ENCODE results near the gene RAB1B.

GRCh38 chr11:66311470-66311964 lies 43.1 kb downstream of the RAB1B start:
- TF ChIP-seq POLR2AphosphoS5 (IDR thresholded peaks at IDR 0.05; ENCODE audit: low read depth, low read length) (no peak), FOXP2 (optimal IDR thresholded peaks at IDR 0.05; ENCODE audit: borderline replicate concordance, extremely low read depth, extremely low read length, insufficient read depth) (no peak), SIN3A (IDR thresholded peaks at IDR 0.05; ENCODE audit: borderline replicate concordance, insufficient read depth, low read length) (no peak)
- TF ChIP-seq, protein P1, sequence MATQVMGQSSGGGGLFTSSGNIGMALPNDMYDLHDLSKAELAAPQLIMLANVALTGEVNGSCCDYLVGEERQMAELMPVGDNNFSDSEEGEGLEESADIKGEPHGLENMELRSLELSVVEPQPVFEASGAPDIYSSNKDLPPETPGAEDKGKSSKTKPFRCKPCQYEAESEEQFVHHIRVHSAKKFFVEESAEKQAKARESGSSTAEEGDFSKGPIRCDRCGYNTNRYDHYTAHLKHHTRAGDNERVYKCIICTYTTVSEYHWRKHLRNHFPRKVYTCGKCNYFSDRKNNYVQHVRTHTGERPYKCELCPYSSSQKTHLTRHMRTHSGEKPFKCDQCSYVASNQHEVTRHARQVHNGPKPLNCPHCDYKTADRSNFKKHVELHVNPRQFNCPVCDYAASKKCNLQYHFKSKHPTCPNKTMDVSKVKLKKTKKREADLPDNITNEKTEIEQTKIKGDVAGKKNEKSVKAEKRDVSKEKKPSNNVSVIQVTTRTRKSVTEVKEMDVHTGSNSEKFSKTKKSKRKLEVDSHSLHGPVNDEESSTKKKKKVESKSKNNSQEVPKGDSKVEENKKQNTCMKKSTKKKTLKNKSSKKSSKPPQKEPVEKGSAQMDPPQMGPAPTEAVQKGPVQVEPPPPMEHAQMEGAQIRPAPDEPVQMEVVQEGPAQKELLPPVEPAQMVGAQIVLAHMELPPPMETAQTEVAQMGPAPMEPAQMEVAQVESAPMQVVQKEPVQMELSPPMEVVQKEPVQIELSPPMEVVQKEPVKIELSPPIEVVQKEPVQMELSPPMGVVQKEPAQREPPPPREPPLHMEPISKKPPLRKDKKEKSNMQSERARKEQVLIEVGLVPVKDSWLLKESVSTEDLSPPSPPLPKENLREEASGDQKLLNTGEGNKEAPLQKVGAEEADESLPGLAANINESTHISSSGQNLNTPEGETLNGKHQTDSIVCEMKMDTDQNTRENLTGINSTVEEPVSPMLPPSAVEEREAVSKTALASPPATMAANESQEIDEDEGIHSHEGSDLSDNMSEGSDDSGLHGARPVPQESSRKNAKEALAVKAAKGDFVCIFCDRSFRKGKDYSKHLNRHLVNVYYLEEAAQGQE (IDR thresholded peaks at IDR 0.05; ENCODE audit: insufficient read depth in 1 of 2, low read depth in 2 of 2, low read length in 2 of 2): no peak
